HEK293 (cell line): ENCODE measurements around the gene PREX1.

Source experiments
- CTCF ChIA-PET: fragments of 350-600 bp; formaldehyde crosslinking; extraction: SDS; loops from one replicate; lab custom pipeline; 2021; ENCODE audit warnings: antibody characterized with exemption; lab: Yijun Ruan, JAX
- POLR2A ChIA-PET: fragments of 300-600 bp; formaldehyde crosslinking; extraction: SDS; loops from one replicate; lab custom pipeline; 2020; ENCODE audit warnings: antibody characterized with exemption, inconsistent platforms; lab: Yijun Ruan, JAX
- H3K27ac ChIP-seq: fragments of 200-500 bp; sonication (Bioruptor generic); 2 replicates; pipeline ENCODE4 v1.5.1; 2014; ENCODE audit warnings: low read depth, low read length, control low read depth, inconsistent platforms; ENCODE audit errors: extremely low read depth
- H3K36me3 ChIP-seq, 2 experiments: fragments of 200-500 bp in 1 of 2; sonication (Bioruptor generic) in 1 of 2; 1 replicate in 1 of 2; 2 replicates in 1 of 2; pipeline ENCODE4 v1.5.1; 2014 to 2017; ENCODE audit warnings: inconsistent platforms in 2 of 2, low read length in 2 of 2; ENCODE audit not compliant: control insufficient read depth in 2 of 2, insufficient read depth in 1 of 2
- H3K4me1 ChIP-seq: fragments of 200-500 bp; sonication (Bioruptor generic); 2 replicates; pipeline ENCODE4 v1.5.1; 2014; ENCODE audit warnings: mild to moderate bottlenecking, low read length, inconsistent platforms; ENCODE audit not compliant: control insufficient read depth, insufficient read depth
- H3K4me3 ChIP-seq: 2 replicates; pipeline ENCODE4 v1.5.1; 2011; ENCODE audit warnings: low read depth, mild to moderate bottlenecking, control low read depth, low read length, moderate library complexity
- H3K9me3 ChIP-seq: fragments of 200-500 bp; sonication (Bioruptor generic); 2 replicates; pipeline ENCODE4 v1.5.1; 2014; ENCODE audit warnings: low read depth, low read length, inconsistent platforms; ENCODE audit not compliant: control insufficient read depth, insufficient read depth
- TCF7L2 ChIP-seq: IDR thresholded peaks from 2 replicates; pipeline ENCODE4 v1.6.1; 2011; ENCODE audit warnings: low read depth, mild to moderate bottlenecking, inconsistent platforms, low read length, moderate library complexity, borderline replicate concordance
- ZBTB7A ChIP-seq: fragments of 450-650 bp; formaldehyde crosslinking; IDR thresholded peaks from 2 replicates; pipeline ENCODE4 v1.5.1; 2016; ENCODE audit warnings: low read depth, missing biosample characterization, missing genetic modification characterization
- ZNF23 ChIP-seq: fragments of 450-650 bp; formaldehyde crosslinking; IDR thresholded peaks from 2 replicates; pipeline ENCODE4 v1.5.1; 2016; ENCODE audit warnings: missing biosample characterization, missing genetic modification characterization, borderline replicate concordance
- ZNF514 ChIP-seq: fragments of 450-650 bp; formaldehyde crosslinking; IDR thresholded peaks from 2 replicates; pipeline ENCODE4 v1.5.1; 2016; ENCODE audit warnings: missing biosample characterization, missing genetic modification characterization
- ZNF555 ChIP-seq: fragments of 450-650 bp; formaldehyde crosslinking; conservative IDR thresholded peaks from 2 replicates; pipeline ENCODE4 v1.5.1; 2017; ENCODE audit warnings: missing biosample characterization, mild to moderate bottlenecking, missing genetic modification characterization, inconsistent platforms
- TF ChIP-seq, protein P1 (sequence below): fragments of 450-650 bp; formaldehyde crosslinking; conservative IDR thresholded peaks from 2 replicates; pipeline ENCODE4 v1.5.1; 2016; ENCODE audit warnings: low read depth, missing biosample characterization, missing genetic modification characterization
- TF ChIP-seq, protein P2 (sequence below): fragments of 450-650 bp; formaldehyde crosslinking; IDR thresholded peaks from 2 replicates; pipeline ENCODE4 v1.5.1; 2016; ENCODE audit warnings: missing biosample characterization, missing genetic modification characterization
- TF ChIP-seq, protein P3 (sequence below): fragments of 450-650 bp; formaldehyde crosslinking; IDR thresholded peaks from 2 replicates; pipeline ENCODE4 v1.5.1; 2016; ENCODE audit warnings: missing biosample characterization, missing genetic modification characterization, low read depth
- TF ChIP-seq, protein P4 (sequence below): fragments of 450-650 bp; formaldehyde crosslinking; IDR thresholded peaks from 2 replicates; pipeline ENCODE4 v1.5.1; 2016; ENCODE audit warnings: missing biosample characterization, missing genetic modification characterization
- TF ChIP-seq, protein P5 (sequence below): fragments of 450-650 bp; IDR thresholded peaks from 2 replicates; pipeline ENCODE4 v1.5.1; 2018; ENCODE audit warnings: missing biosample characterization, missing genetic modification characterization
- TF ChIP-seq, protein P6 (sequence below): fragments of 450-650 bp; formaldehyde crosslinking; IDR thresholded peaks from 2 replicates; pipeline ENCODE4 v1.5.1; 2016; ENCODE audit warnings: missing biosample characterization, missing genetic modification characterization

The PREX1 gene

DNA sequence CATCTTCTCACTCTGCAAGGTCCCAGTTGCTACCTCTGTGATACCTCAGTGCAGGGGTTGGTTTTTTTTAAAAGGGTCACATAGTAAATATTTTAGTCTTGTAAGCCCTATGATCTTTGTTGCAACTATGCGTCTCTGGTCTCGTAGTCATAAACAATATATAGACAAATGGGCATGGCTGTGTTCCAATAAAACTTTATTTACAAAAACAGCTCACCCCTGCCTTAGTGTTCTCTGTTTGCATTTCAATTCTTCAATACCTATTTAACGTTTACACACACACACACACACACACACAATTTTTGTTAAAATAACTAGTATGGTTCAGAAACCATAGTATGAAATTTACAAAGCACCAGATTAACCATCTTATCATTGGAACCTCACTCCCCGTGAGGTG lies 216.8 kb downstream of the PREX1 start (continued):
- TF ChIP-seq, protein P1, sequence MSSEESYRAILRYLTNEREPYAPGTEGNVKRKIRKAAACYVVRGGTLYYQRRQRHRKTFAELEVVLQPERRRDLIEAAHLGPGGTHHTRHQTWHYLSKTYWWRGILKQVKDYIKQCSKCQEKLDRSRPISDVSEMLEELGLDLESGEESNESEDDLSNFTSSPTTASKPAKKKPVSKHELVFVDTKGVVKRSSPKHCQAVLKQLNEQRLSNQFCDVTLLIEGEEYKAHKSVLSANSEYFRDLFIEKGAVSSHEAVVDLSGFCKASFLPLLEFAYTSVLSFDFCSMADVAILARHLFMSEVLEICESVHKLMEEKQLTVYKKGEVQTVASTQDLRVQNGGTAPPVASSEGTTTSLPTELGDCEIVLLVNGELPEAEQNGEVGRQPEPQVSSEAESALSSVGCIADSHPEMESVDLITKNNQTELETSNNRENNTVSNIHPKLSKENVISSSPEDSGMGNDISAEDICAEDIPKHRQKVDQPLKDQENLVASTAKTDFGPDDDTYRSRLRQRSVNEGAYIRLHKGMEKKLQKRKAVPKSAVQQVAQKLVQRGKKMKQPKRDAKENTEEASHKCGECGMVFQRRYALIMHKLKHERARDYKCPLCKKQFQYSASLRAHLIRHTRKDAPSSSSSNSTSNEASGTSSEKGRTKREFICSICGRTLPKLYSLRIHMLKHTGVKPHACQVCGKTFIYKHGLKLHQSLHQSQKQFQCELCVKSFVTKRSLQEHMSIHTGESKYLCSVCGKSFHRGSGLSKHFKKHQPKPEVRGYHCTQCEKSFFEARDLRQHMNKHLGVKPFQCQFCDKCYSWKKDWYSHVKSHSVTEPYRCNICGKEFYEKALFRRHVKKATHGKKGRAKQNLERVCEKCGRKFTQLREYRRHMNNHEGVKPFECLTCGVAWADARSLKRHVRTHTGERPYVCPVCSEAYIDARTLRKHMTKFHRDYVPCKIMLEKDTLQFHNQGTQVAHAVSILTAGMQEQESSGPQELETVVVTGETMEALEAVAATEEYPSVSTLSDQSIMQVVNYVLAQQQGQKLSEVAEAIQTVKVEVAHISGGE (tag by site-specific recombination): no peak
- TF ChIP-seq, protein P2, sequence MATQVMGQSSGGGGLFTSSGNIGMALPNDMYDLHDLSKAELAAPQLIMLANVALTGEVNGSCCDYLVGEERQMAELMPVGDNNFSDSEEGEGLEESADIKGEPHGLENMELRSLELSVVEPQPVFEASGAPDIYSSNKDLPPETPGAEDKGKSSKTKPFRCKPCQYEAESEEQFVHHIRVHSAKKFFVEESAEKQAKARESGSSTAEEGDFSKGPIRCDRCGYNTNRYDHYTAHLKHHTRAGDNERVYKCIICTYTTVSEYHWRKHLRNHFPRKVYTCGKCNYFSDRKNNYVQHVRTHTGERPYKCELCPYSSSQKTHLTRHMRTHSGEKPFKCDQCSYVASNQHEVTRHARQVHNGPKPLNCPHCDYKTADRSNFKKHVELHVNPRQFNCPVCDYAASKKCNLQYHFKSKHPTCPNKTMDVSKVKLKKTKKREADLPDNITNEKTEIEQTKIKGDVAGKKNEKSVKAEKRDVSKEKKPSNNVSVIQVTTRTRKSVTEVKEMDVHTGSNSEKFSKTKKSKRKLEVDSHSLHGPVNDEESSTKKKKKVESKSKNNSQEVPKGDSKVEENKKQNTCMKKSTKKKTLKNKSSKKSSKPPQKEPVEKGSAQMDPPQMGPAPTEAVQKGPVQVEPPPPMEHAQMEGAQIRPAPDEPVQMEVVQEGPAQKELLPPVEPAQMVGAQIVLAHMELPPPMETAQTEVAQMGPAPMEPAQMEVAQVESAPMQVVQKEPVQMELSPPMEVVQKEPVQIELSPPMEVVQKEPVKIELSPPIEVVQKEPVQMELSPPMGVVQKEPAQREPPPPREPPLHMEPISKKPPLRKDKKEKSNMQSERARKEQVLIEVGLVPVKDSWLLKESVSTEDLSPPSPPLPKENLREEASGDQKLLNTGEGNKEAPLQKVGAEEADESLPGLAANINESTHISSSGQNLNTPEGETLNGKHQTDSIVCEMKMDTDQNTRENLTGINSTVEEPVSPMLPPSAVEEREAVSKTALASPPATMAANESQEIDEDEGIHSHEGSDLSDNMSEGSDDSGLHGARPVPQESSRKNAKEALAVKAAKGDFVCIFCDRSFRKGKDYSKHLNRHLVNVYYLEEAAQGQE (tag by site-specific recombination): no peak
- TF ChIP-seq ZNF555 (tag by site-specific recombination): no peak
- TF ChIP-seq ZNF514 (tag by site-specific recombination): no peak
- no peak for TF ChIP-seq TCF7L2
- no peak for TF ChIP-seq ZNF23 (tag by site-specific recombination)
- TF ChIP-seq, protein P3, sequence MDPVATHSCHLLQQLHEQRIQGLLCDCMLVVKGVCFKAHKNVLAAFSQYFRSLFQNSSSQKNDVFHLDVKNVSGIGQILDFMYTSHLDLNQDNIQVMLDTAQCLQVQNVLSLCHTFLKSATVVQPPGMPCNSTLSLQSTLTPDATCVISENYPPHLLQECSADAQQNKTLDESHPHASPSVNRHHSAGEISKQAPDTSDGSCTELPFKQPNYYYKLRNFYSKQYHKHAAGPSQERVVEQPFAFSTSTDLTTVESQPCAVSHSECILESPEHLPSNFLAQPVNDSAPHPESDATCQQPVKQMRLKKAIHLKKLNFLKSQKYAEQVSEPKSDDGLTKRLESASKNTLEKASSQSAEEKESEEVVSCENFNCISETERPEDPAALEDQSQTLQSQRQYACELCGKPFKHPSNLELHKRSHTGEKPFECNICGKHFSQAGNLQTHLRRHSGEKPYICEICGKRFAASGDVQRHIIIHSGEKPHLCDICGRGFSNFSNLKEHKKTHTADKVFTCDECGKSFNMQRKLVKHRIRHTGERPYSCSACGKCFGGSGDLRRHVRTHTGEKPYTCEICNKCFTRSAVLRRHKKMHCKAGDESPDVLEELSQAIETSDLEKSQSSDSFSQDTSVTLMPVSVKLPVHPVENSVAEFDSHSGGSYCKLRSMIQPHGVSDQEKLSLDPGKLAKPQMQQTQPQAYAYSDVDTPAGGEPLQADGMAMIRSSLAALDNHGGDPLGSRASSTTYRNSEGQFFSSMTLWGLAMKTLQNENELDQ (tag by site-specific recombination): no peak

DNA sequence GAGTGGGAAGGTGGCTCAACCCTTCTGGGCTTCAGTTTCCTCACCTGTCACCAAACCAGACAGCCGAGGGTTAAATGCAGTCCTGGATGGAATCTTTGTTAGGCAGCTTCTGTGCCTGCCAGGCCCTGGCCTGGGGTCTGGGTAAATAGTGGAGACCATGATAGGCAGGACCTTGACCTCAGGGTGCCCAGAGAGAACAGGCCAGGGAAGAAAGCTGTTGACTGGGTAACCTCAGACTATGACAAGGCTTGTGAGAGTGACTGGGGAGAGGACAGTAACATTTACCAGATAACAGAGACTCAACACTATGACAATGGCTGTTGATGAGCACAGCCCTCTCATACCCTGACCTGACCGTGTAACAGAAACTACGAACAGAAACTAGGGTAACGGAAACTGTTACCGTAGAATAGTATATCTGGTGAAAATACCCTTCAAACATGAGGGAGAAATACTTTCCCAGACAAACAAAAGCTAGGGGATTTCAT lies 218.3 kb downstream of the PREX1 start:
- no peak overlapping the region for H3K4me3 ChIP-seq
- no peaks in the 10 kb centered on the region for H3K4me1 ChIP-seq
- ChIA-PET POLR2A (no interaction called here), CTCF (interaction anchor here (1.4 kb wide), 1 partner anchor 11 kb away, joined by 5 read pairs; no protein-coding TSS in a partner anchor)
- no peaks in the 10 kb centered on the region for H3K9me3 ChIP-seq
- H3K36me3 ChIP-seq: no peaks in the 10 kb centered on the region
- TF ChIP-seq, protein P4, sequence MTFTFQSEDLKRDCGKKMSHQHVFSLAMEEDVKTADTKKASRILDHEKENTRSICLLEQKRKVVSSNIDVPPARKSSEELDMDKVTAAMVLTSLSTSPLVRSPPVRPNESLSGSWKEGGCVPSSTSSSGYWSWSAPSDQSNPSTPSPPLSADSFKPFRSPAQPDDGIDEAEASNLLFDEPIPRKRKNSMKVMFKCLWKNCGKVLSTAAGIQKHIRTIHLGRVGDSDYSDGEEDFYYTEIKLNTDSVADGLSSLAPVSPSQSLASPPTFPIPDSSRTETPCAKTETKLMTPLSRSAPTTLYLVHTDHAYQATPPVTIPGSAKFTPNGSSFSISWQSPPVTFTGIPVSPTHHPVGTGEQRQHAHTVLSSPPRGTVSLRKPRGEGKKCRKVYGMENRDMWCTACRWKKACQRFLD (tag by site-specific recombination): no peak
- TF ChIP-seq, protein P5, sequence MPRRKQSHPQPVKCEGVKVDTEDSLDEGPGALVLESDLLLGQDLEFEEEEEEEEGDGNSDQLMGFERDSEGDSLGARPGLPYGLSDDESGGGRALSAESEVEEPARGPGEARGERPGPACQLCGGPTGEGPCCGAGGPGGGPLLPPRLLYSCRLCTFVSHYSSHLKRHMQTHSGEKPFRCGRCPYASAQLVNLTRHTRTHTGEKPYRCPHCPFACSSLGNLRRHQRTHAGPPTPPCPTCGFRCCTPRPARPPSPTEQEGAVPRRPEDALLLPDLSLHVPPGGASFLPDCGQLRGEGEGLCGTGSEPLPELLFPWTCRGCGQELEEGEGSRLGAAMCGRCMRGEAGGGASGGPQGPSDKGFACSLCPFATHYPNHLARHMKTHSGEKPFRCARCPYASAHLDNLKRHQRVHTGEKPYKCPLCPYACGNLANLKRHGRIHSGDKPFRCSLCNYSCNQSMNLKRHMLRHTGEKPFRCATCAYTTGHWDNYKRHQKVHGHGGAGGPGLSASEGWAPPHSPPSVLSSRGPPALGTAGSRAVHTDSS (tag by site-specific recombination): no peak
- TF ChIP-seq, protein P6, sequence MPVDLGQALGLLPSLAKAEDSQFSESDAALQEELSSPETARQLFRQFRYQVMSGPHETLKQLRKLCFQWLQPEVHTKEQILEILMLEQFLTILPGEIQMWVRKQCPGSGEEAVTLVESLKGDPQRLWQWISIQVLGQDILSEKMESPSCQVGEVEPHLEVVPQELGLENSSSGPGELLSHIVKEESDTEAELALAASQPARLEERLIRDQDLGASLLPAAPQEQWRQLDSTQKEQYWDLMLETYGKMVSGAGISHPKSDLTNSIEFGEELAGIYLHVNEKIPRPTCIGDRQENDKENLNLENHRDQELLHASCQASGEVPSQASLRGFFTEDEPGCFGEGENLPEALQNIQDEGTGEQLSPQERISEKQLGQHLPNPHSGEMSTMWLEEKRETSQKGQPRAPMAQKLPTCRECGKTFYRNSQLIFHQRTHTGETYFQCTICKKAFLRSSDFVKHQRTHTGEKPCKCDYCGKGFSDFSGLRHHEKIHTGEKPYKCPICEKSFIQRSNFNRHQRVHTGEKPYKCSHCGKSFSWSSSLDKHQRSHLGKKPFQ: no peak
- no peak for TF ChIP-seq ZBTB7A (tag by site-specific recombination)
- H3K27ac ChIP-seq: no peak overlapping the region
